Activated CD4-positive, CD25-positive, alpha-beta regulatory T cell treated with anti-CD3 and anti-CD28 coated beads, Interleukin-2, amount 50 U/mL, for 16 hours (primary cell): ENCODE measurements around the gene HLCS.

ENCODE experiments used
- DNase-seq: peaks from one replicate; pipeline ENCODE4 v3.0.0-alpha.2; 2020; ENCODE audit warnings: low read depth, low spot score

The HLCS gene

DNA sequence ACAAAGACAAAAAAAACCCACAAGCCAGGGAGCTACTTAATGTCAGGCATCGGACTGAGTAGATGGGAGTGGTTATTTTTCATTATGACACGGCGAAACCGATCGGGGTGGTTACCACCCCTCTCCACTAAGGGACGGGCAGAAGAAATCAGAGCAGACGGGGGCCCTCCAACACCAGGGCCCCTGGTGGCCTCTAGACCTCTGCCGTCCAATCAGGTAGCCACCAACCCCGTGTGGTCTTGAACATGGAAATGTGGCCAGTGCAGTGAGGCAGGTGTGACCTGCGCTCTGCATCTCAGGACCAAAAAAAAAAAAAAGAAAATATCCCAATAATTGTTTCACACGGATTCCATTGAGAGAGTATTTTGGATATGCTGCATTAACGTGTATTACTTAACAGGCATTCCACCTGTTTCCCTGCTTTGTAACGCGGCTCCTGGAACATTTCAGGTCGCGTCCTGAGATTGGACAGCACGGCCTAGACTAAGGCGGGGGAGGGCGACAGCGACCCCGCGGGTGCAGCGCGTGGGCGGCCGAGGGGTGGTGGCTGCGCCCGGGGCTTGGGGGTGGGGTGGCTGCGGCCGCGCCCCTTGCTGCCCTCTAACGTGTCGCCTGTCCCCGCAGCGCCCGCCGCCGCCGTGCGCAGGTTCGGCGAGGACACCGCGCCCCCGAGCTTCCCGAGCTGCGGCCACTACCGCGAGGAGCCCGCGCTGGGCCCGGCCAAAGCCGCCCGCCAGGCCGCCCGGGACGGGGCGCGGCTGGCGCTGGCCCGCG is 219.2 kb downstream of the HLCS start:
- no peak for DNase-seq

- no peak for DNase-seq
These were observed 221.0 kb downstream of the HLCS start for GRCh38 chr21:36745459-36745858.

- no peak for DNase-seq
These were observed 221.8 kb downstream of the HLCS start for GRCh38 chr21:36744560-36745231.

DNA sequence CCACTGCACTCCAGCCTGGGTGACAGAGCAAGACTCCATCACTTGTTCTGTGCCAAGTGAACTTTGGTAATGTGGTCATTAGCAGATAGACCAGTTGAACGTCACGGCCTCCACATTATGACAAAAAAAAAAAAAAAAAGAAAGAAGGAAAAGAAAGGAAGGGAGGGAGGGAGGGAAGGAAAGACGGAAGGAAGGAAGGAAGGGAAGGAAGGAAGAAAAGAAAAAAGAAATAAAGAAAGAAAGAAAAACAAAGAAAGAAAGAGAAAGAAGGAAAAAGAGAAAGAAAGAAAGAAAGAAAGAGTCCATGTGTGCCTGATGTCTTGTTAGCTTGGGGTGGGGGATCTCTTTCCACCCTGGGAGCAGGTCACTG is 222.3 kb downstream of the HLCS start:
- no peak for DNase-seq

- no peak for DNase-seq
These were observed 223.0 kb downstream of the HLCS start for GRCh38 chr21:36743446-36743845.

- DNase-seq = no peak
These were observed 223.5 kb downstream of the HLCS start for GRCh38 chr21:36743008-36743407.

GRCh38 chr21:36741506-36741905 is 225.0 kb downstream of the HLCS start:
- DNase-seq = no peak

DNA sequence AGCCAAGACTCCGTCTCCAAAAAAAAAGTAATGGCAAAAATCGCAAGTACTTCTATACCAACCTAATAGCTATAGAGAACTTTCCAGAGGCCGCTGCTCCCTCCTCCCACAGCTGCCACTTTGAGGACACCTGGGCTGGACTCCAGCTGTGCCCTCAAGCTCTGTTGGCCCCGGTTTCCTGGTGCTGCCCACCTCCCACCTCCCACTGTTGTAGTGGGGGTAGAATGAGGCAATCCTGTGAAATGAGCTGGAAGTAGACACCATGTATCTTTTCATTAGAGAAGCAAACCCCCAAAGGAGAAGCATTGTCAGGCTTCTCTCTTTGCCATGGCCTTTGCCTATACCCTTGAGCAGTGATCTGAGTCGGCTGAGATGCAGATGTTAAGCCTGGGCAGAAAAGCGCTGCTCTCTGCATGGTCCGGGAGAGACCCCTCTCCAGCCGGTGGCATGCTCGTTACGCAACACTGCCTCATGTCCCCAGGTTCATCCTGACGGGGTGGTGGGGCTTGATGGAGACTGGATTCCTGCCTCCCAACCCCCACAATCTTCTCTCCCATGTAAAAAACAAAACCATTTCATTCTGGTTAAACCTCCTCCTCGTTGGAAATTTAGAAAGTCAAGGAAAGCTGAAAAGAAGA is 227.9 kb downstream of the HLCS start:
- DNase-seq = no peak

DNA sequence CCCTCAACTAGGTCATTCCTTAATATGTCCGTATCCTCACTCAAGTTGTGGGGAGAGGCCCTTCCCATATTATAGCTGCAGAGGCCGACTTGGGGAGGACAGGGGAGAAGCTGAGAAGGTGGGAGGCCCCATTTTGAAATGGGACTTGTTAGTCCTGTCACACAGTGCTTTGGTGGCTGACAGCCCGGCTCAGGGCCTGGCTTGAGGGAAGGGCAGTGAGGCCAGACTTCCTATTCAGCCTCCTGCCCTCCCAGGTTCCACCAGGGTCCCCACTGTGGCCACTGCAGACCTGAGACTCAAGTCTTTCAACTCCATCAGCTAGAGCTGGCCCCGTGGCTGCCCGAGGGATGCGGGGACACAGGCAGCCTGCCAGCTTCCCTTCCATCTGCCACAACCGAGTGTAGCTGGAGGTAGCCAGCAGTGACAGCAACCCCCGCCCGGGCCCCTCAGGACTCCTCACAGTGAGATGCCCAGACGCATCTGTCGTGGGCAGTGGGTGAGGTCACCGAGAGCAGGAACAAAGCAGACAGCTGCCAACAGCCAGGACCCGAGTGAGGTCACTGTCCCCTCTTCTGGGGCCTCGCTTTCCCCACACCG is 230.6 kb downstream of the HLCS start:
- DNase-seq = no peak

DNA sequence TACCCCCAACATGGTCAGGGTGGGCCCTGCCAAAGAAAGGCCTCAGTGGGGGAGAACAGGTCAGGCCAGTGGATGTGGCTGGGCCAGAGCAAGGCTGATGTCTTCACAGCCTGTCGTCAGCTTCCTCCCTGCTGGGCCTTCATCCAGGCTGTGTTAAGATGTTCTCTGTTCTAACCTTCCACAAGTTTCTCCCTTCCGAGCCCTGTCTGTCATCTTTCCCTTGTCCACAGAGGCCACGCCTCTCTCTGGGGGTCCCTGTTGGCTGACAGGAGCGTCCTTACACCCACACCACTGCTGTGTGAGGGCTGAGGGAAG is 231.3 kb downstream of the HLCS start:
- no peak for DNase-seq

DNA sequence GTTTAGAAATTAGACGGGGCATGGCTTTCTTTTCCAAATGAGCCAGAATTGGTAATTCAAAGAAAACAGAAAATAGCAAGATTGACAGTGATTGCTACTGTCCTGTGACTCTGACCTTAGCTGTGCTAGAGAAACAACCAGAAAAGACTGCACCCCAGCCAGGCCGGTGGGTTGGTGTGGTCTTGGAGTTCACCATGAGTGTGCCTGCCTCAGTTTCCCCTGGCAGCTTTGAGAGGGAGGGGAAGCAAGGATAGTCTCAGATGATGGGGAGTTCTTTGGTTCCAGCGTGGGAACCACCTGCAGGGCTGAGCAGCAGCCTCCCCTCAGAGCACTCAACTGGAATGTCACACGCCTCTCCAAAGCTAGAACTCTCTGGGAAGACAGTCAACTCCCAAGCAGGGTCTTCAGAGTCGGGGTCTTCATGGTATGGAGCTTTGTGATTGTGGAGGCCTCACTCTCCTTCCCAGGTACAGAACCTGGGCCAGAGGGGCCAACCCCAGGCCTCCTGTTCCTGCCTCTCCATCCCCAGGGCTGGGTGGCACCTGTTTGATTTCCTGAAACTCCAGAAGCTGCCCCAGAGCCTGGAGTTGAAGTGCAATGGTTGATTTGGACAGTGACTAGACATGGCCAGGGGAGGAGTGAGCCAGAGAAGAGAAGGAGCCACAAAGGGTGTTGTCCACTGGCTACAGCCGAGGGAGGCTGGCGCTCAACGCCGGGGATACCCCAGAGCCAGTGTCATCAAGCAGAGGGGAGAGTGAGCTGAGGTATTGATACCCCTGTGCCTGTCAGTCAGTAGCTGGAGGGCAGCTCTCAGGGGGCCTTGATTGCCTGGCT is 231.9 kb downstream of the HLCS start:
- DNase-seq = no peak

- no peak for DNase-seq
These were observed 232.6 kb downstream of the HLCS start for GRCh38 chr21:36733857-36734256.

GRCh38 chr21:36732761-36733160 is 233.7 kb downstream of the HLCS start:
- DNase-seq = no peak

DNA sequence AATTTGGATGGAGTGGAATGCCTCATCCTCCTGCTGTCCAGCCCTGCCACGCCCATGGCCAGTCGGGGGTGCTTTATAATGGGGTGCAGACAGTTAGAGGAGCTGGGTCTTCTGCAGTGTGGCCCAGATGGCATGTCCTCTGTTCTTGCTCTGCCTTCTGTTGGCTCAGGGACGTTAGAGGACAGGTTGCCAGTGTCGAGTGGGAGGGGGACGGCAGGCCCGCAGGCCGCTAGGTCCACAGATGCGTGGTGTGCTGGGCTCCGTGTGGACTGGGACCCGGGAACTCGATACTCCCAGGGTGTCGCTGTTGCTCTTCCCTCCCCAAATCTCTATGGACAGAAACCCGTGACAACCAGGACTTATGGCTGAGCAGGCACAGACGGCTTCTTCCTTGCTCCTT is 234.3 kb downstream of the HLCS start:
- no peak for DNase-seq

- DNase-seq = no peak
These were observed 235.9 kb downstream of the HLCS start for GRCh38 chr21:36730291-36731281.

DNA sequence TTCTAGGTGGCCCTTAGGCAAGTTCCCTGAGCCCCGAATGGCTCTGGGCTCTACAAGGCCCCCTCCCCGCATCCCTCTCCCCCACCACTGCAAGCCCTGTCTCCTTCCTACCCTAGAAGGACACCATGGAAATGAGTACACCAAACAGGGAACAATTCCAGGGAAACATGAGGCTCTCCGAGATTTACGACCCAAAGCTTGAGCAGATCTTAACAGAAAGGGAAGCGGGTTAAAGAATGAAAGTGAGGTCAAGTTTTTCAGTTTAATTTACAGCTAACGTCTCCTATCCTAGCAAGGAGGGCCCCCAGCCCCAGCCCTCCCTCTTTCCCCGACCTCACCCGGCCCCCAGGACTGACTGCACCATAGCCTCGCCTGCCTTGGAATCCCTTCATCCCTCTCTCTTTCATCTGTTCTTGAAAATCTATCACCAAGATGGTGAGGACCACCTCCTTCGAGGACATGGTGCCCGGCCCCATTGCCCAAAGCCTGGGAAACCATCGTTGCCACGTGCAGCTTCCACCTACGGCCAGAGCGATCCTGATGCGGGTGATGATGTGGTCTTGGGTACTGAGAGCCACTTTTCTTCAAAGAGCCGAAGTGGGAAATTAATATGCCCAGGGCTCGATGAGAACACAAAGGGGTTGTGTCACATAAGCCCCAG is 237.0 kb downstream of the HLCS start:
- no peak for DNase-seq

DNA sequence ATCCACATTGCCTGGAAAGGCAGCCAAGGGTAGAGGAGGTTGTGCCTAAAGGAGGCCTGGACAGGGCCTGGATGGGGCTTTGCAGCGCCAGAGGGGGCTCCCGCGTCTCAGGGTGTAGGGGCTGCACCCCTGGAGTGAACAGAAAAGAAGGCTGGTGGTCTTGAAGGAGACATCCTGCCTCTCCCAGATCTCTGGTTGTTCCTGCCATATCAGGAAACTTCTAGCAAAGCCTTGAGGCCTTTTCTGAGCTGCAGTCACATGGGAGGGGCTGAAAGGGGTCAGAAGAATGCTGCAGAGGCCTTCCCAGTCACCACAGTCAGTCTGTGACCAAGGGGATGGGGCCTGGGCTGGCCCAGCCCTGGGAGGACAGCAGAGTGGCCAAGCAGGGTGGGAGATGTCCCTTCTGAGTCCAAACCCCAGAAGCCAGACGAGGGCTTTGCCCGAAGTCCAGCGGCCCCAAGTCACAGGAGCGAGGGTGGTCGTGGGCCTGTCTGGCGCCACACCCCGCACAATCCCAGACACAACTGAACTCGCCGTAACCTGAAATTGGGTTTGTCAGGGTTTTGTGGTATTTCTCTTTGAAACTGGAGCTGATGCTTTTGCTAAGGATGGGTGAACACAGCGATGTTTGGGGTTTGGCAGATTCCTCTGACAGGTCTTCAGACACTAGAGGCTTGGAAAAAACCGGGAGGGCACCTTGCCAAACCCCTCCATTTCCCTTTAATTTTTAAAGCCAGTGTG is 237.9 kb downstream of the HLCS start:
- no peak for DNase-seq

- no peak for DNase-seq
These were observed 238.6 kb downstream of the HLCS start for GRCh38 chr21:36727866-36728265.

GRCh38 chr21:36725793-36726386 is 240.6 kb downstream of the HLCS start:
- no peak for DNase-seq
